Measurements from ENCODE around the gene CNTNAP4. TPM values are rescaled to one million over a fixed set of nuclear protein-coding genes. Genes with fewer than 3 reads are reported as not detected.

CNTNAP4 gene
- total RNA-seq, 1 experiment from 2014 or later = not detected

- H3K9ac ChIP-seq (ENCODE audit: extremely low read depth, insufficient read length, low read length) = no peak overlapping the region
- no peak overlapping the region for H2BK120ac ChIP-seq (ENCODE audit: low read depth, low read length, poor library complexity, severe bottlenecking)
- no peak overlapping the region for H2BK5ac ChIP-seq (ENCODE audit: insufficient read length, low read length)
- no peak for TF ChIP-seq CTCF (conservative IDR thresholded peaks at IDR 0.05)
- Mint-ChIP-seq H3K27ac (no peak overlapping the region), H3K4me1 (peaks cover 9 to 14% of the 10 kb centered on the region in 2 experiments), H3K9me3 (no peaks in the 10 kb centered on the region), H3K27me3 (ENCODE audit: low read depth) (peaks cover 84% of the 10 kb centered on the region), H3K4me3 (no peak overlapping the region), H3K36me3 (ENCODE audit: insufficient read depth in 1 of 3, low read depth in 3 of 3) (no peaks in the 10 kb centered on the region)
- H4K5ac ChIP-seq (ENCODE audit: insufficient read length, low read depth, low read length) = no peak overlapping the region
- H3K79me2 ChIP-seq (ENCODE audit: insufficient read depth, low read length) = no peaks in the 10 kb centered on the region
- no peak overlapping the region for H4K8ac ChIP-seq (replicated peaks; ENCODE audit: insufficient read length, low read depth, low read length)
- no peak overlapping the region for H2BK15ac ChIP-seq (ENCODE audit: low read depth, low read length)
- no peak overlapping the region for H2BK20ac ChIP-seq (ENCODE audit: low read depth, low read length, poor library complexity, severe bottlenecking)
- WGBS (ENCODE audit: extremely low coverage, insufficient read length, low lambda C conversion rate) = no CpG with 5 or more reads among the region's 5 CpGs
- no peak overlapping the region for H3K23ac ChIP-seq (ENCODE audit: insufficient read length, low read depth, low read length)
- H3K4me2 ChIP-seq (ENCODE audit: insufficient read depth, insufficient read length, low read length) = no peak overlapping the region
- H3K4ac ChIP-seq (ENCODE audit: low read depth, low read length) = no peak overlapping the region
- no peaks in the 10 kb centered on the region for H3K4me1 ChIP-seq (ENCODE audit: insufficient read depth, low read length)
- no peak overlapping the region for H3K18ac ChIP-seq (ENCODE audit: insufficient read length, low read depth, low read length)
- no peak overlapping the region for H3K56ac ChIP-seq (ENCODE audit: insufficient read length, low read depth, low read length)
- no peak overlapping the region for H2AFZ ChIP-seq (ENCODE audit: low read length)
- no peak overlapping the region for H3K27ac ChIP-seq (ENCODE audit: insufficient read length, low read depth, low read length)
- H3K27me3 ChIP-seq (ENCODE audit: insufficient read depth, low read length) = no peaks in the 10 kb centered on the region
- H4K20me1 ChIP-seq (ENCODE audit: control insufficient read depth, insufficient read depth, insufficient read length) = no peaks in the 10 kb centered on the region
- H3K79me1 ChIP-seq (ENCODE audit: insufficient read depth, low read depth, low read length, poor library complexity, severe bottlenecking) = no peaks in the 10 kb centered on the region
- H2AK5ac ChIP-seq (ENCODE audit: insufficient read length, low read length) = no peak overlapping the region
- H3K14ac ChIP-seq (ENCODE audit: insufficient read depth, low read length) = no peak overlapping the region
- H3T11ph ChIP-seq (ENCODE audit: low read length) = no peak overlapping the region
- no peak for DNase-seq
- H3K23me2 ChIP-seq (ENCODE audit: insufficient read length, low read depth, low read length, poor library complexity, severe bottlenecking) = no peaks in the 10 kb centered on the region
- no peak overlapping the region for H2BK12ac ChIP-seq (ENCODE audit: insufficient read length, low read depth, low read length)
- H4K91ac ChIP-seq (ENCODE audit: insufficient read length, low read depth, low read length) = no peak overlapping the region
- no peaks in the 10 kb centered on the region for H3K9me3 ChIP-seq (ENCODE audit: control insufficient read depth, low read depth, low read length)
Observed at GRCh38 chr16:76488065-76488417, 210.8 kb downstream of the CNTNAP4 start.

Measured in H9 (cell line).